ENCODE measurements around the gene TRAPPC10.
"Not testable (repeated sequence)": the region's sequence is repeated elsewhere in the genome, so short reads cannot be mapped to it uniquely, and the experiment has no call there.

The TRAPPC10 gene

DNA sequence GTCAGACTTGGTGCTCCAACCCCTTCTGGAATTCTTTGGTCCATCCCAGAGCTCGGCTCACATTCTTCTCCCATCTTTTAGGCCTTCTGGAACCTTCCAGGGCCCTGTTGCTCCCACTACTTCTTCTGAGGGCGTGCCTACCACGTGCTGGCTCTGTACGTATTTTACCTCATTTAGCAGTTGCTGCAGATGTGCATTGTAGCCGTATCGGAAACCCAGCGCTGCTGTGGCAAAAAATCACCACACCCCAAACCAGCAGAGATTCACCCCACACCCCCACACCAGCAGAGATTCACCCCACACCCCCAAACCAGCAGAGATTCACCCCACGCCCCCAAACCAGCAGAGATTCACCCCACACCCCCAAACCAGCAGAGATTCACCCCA, 143.9 kb downstream of the TRAPPC10 start:
- not testable (repeated sequence) for DNase-seq
